Fibroblast of the conjunctiva (primary cell): ENCODE data around the gene MACIR.

Experiments
- DNase-seq: peaks from one replicate; pipeline ENCODE4 v3.0.0-alpha.2; 2010; ENCODE audit warnings: low read depth

The MACIR gene

GRCh38 chr5:103245761-103246160, 12.8 kb upstream of the MACIR start:
- DNase-seq: no peak

- DNase-seq: no peak
Observed at GRCh38 chr5:103247118-103247517, 11.4 kb upstream of the MACIR start.

GRCh38 chr5:103249068-103249467, 9.5 kb upstream of the MACIR start:
- no peak for DNase-seq

GRCh38 chr5:103254921-103255320, 3.6 kb upstream of the MACIR start:
- DNase-seq: no peak

- DNase-seq: no peak
Observed at GRCh38 chr5:103255691-103256090, 2.9 kb upstream of the MACIR start.

- no peak for DNase-seq
Observed at GRCh38 chr5:103256178-103256577, 2.4 kb upstream of the MACIR start.

GRCh38 chr5:103258957-103259704, 568 bp downstream of the MACIR start:
- DNase-seq: no peak

- DNase-seq: no peak
Observed at GRCh38 chr5:103259705-103260355, 1.3 kb downstream of the MACIR start.

- DNase-seq: no peak
Observed at GRCh38 chr5:103260951-103261350, 2.4 kb downstream of the MACIR start.

GRCh38 chr5:103262422-103262871, 3.9 kb downstream of the MACIR start:
- no peak for DNase-seq

- no peak for DNase-seq
Observed at GRCh38 chr5:103263054-103263453, 4.5 kb downstream of the MACIR start.

GRCh38 chr5:103264508-103264907, 5.9 kb downstream of the MACIR start:
- no peak for DNase-seq

- no peak for DNase-seq
Observed at GRCh38 chr5:103270581-103270980, 12.0 kb downstream of the MACIR start.

GRCh38 chr5:103271570-103272289, 13.2 kb downstream of the MACIR start:
- DNase-seq: no peak

- DNase-seq: no peak
Observed at GRCh38 chr5:103272377-103272776, 13.8 kb downstream of the MACIR start.

- DNase-seq: no peak
Observed at GRCh38 chr5:103273952-103274351, 15.4 kb downstream of the MACIR start.

- DNase-seq: no peak
Observed at GRCh38 chr5:103275851-103276250, 17.3 kb downstream of the MACIR start.

- DNase-seq: no peak
Observed at GRCh38 chr5:103280967-103281366, 22.4 kb downstream of the MACIR start.

- DNase-seq: no peak
Observed at GRCh38 chr5:103283120-103283519, 24.6 kb downstream of the MACIR start.

- DNase-seq: no peak
Observed at GRCh38 chr5:103283869-103284268, 25.3 kb downstream of the MACIR start.

- no peak for DNase-seq
Observed at GRCh38 chr5:103286622-103287021, 28.1 kb downstream of the MACIR start.

GRCh38 chr5:103289024-103289423, 30.5 kb downstream of the MACIR start:
- DNase-seq: no peak

- DNase-seq: no peak
Observed at GRCh38 chr5:103290846-103291245, 32.3 kb downstream of the MACIR start.
